HG02870 (cell line): ENCODE measurements around the gene GJA1.
"Not testable (repeated sequence)": the region's sequence is repeated elsewhere in the genome, so short reads cannot be mapped to it uniquely, and the experiment has no call there.

Experiments
- ATAC-seq: cut with Tn5 transposase; IDR thresholded peaks from one replicate; pipeline ENCODE4 v1.9.1; 2021; ENCODE audit warnings: mild to moderate bottlenecking, moderate library complexity; ENCODE audit not compliant: unreplicated experiment

GJA1 gene

GRCh38 chr6:121436960-121437850 is 1.8 kb downstream of the GJA1 start:
- no peak for ATAC-seq

- no peak for ATAC-seq
Measured at GRCh38 chr6:121437851-121438651, 2.6 kb downstream of the GJA1 start.

- no peak for ATAC-seq
Measured at GRCh38 chr6:121438869-121439268, 3.4 kb downstream of the GJA1 start.

- ATAC-seq, result no peak
Measured at GRCh38 chr6:121439475-121439874, 4.0 kb downstream of the GJA1 start.

GRCh38 chr6:121439926-121440325 is 4.5 kb downstream of the GJA1 start:
- no peak for ATAC-seq

- no peak for ATAC-seq
Measured at GRCh38 chr6:121441477-121441876, 6.0 kb downstream of the GJA1 start.

GRCh38 chr6:121442576-121442975 is 7.1 kb downstream of the GJA1 start:
- no peak for ATAC-seq

- ATAC-seq, result no peak
Measured at GRCh38 chr6:121443971-121444541, 8.6 kb downstream of the GJA1 start.

- not testable (repeated sequence) for ATAC-seq
Measured at GRCh38 chr6:121446705-121447104, 11.3 kb downstream of the GJA1 start.

GRCh38 chr6:121447746-121448145 is 12.3 kb downstream of the GJA1 start:
- not testable (repeated sequence) for ATAC-seq

GRCh38 chr6:121448528-121448927 is 13.1 kb downstream of the GJA1 start:
- ATAC-seq, result not testable (repeated sequence)

- ATAC-seq, result no peak
Measured at GRCh38 chr6:121449331-121449730, 13.9 kb downstream of the GJA1 start.

GRCh38 chr6:121450242-121450641 is 14.8 kb downstream of the GJA1 start:
- ATAC-seq, result no peak

GRCh38 chr6:121451250-121451649 is 15.8 kb downstream of the GJA1 start:
- no peak for ATAC-seq

GRCh38 chr6:121453191-121453590 is 17.7 kb downstream of the GJA1 start:
- no peak for ATAC-seq

- ATAC-seq, result peak; percentile 93
Measured at GRCh38 chr6:121460170-121460569, 24.7 kb downstream of the GJA1 start.

GRCh38 chr6:121463087-121463486 is 27.6 kb downstream of the GJA1 start:
- ATAC-seq, result no peak

- ATAC-seq, result no peak
Measured at GRCh38 chr6:121465101-121465500, 29.7 kb downstream of the GJA1 start.

- ATAC-seq, result no peak
Measured at GRCh38 chr6:121479486-121480098, 44.1 kb downstream of the GJA1 start.

GRCh38 chr6:121480099-121480713 is 44.8 kb downstream of the GJA1 start:
- ATAC-seq, result no peak
